K562 (cell line): Measurements from ENCODE around the gene MYOZ2. TPM values are rescaled to one million over a fixed set of nuclear protein-coding genes. Genes with fewer than 3 reads are reported as not detected.

Experiments used
- ATAC-seq: fragments of 200-7000 bp; cut with Tn5 transposase; 3 replicates; pipeline ENCODE4 v1.9.1; 2020; ENCODE audit warnings: moderate library complexity
- BruUV-seq: library from RNA; stranded (reverse); fragments of 400-500 nt; replicated peaks from 2 replicates; lab custom pipeline; 2021; lab: Mats Ljungman, UMichigan
- CTCF ChIA-PET: fragments of 300-600 bp; formaldehyde crosslinking; extraction: SDS; loops from one replicate; lab custom pipeline; 2021; ENCODE audit warnings: low intra/inter-chr PET ratio; lab: Yijun Ruan, JAX
- POLR2A ChIA-PET: fragments of 300-600, 350-650 bp; sonication (Branson Sonifier 250); formaldehyde crosslinking; extraction: SDS; loops from one replicate; lab custom pipeline; 2021; ENCODE audit warnings: antibody characterized with exemption, inconsistent platforms; lab: Yijun Ruan, JAX
- DNase-seq, 4 experiments: peaks; one replicate each; pipeline versions ENCODE4 v3.0.0 to v3.0.0-alpha.2; 2011 to 2018; ENCODE audit warnings: low spot score in 3 of 4, mixed read lengths in 3 of 4; ENCODE audit errors: extremely low read depth in 1 of 4
- FAIRE-seq: peaks from 2 replicates; lab custom pipeline; 2011; peaks lifted over from hg19 to GRCh38; lab: Jason Lieb, UNC
- H2AFZ ChIP-seq: 2 replicates; pipeline ENCODE4 v1.6.0; 2011; ENCODE audit warnings: low read depth, low read length, control low read depth, inconsistent platforms
- H3K27ac ChIP-seq: fragments of 200-600 bp; 3 replicates; pipeline ENCODE4 v1.8.0; 2011; ENCODE audit warnings: low read depth, mild to moderate bottlenecking, control low read depth, inconsistent platforms, low read length, moderate library complexity, mixed read lengths; ENCODE audit errors: extremely low read depth
- H3K27me3 ChIP-seq, 2 experiments: fragments of 300-600 bp in 1 of 2; 2 replicates in 1 of 2; 3 replicates in 1 of 2; pipeline versions ENCODE4 v1.6.0 to v1.8.0; 2011; ENCODE audit warnings: inconsistent platforms in 2 of 2, low read length in 2 of 2, mild to moderate bottlenecking in 1 of 2, mixed read lengths in 1 of 2, moderate library complexity in 1 of 2; ENCODE audit not compliant: control insufficient read depth in 2 of 2, insufficient read depth in 2 of 2
- H3K36me3 ChIP-seq: fragments of 300-600 bp; 3 replicates; pipeline ENCODE4 v1.8.0; 2011; ENCODE audit warnings: mild to moderate bottlenecking, low read length, inconsistent platforms; ENCODE audit not compliant: control insufficient read depth, insufficient read depth
- H3K4me1 ChIP-seq, 2 experiments: fragments of 200-600 bp in 1 of 2; replicated peaks in 1 of 2; 2 replicates in 1 of 2; 3 replicates in 1 of 2; pipeline versions ENCODE4 v1.5.1 to v1.8.0; 2011; ENCODE audit warnings: inconsistent platforms in 2 of 2, low read length in 2 of 2, mild to moderate bottlenecking in 1 of 2, mixed read lengths in 1 of 2, moderate library complexity in 1 of 2; ENCODE audit not compliant: control insufficient read depth in 2 of 2, insufficient read depth in 2 of 2
- H3K4me2 ChIP-seq: 2 replicates; pipeline ENCODE4 v1.6.1; 2011; ENCODE audit warnings: low read length, control low read depth, inconsistent platforms, mixed read lengths; ENCODE audit not compliant: insufficient read depth
- H3K4me3 ChIP-seq: fragments of 200-600 bp; sonication (generic), shearing (Covaris generic); 2 replicates; pipeline ENCODE4 v1.5.1; 2016; ENCODE audit warnings: control low read depth, inconsistent platforms
- H3K79me2 ChIP-seq: fragments of 200-600 bp; 3 replicates; pipeline ENCODE4 v1.8.0; 2011; ENCODE audit warnings: low read length, inconsistent platforms; ENCODE audit not compliant: control insufficient read depth, insufficient read depth
- H3K9ac ChIP-seq, 2 experiments: 2 replicates each; pipeline versions ENCODE4 v1.6.0 to v1.6.1; 2011; ENCODE audit warnings: low read depth in 2 of 2, low read length in 2 of 2, control low read depth in 1 of 2, inconsistent platforms in 1 of 2, mild to moderate bottlenecking in 1 of 2, mixed read lengths in 1 of 2; ENCODE audit not compliant: insufficient read depth in 1 of 2
- H3K9me1 ChIP-seq: one replicate; pipeline ENCODE4 v1.6.0; 2011; ENCODE audit warnings: inconsistent platforms, mild to moderate bottlenecking, low read length, moderate library complexity; ENCODE audit not compliant: control insufficient read depth, insufficient read depth
- H3K9me3 ChIP-seq: replicated peaks from 2 replicates; pipeline ENCODE4 v1.5.1; 2011; ENCODE audit warnings: low read depth, low read length, inconsistent platforms; ENCODE audit not compliant: control insufficient read depth, insufficient read depth
- H4K20me1 ChIP-seq: replicated peaks from 2 replicates; pipeline ENCODE4 v1.6.1; 2011; ENCODE audit warnings: low read length, inconsistent platforms, mixed read lengths; ENCODE audit not compliant: control insufficient read depth, insufficient read depth
- ASH1L ChIP-seq: fragments of 450-650 bp; IDR thresholded peaks from 2 replicates; pipeline ENCODE4 v1.6.1; 2018; ENCODE audit warnings: borderline replicate concordance, mild to moderate bottlenecking, low read depth; ENCODE audit not compliant: partially characterized antibody
- CBFA2T3 ChIP-seq: fragments of 450-650 bp; IDR thresholded peaks from 2 replicates; pipeline ENCODE4 v1.6.1; 2017
- EHMT2 ChIP-seq: fragments of 450-650 bp; IDR thresholded peaks from 2 replicates; pipeline ENCODE4 v1.6.1; 2018; ENCODE audit warnings: antibody characterized with exemption
- GTF2B ChIP-seq: IDR thresholded peaks from 2 replicates; pipeline ENCODE4 v1.6.1; 2011; ENCODE audit not compliant: insufficient read length; ENCODE audit errors: extremely low read depth
- HOXB6 ChIP-seq: fragments of 250-450 bp; sonication (Bioruptor Pico); IDR thresholded peaks from 2 replicates; pipeline ENCODE4 v1.5.1; 2022; ENCODE audit warnings: mild to moderate bottlenecking, borderline replicate concordance
- MCM5 ChIP-seq: fragments of 450-650 bp; IDR thresholded peaks from 2 replicates; pipeline ENCODE4 v1.6.1; 2016; ENCODE audit warnings: low read depth
- MEF2A ChIP-seq: IDR thresholded peaks from 2 replicates; pipeline ENCODE4 v1.6.1; 2011; ENCODE audit warnings: low read depth, mild to moderate bottlenecking, low read length, moderate library complexity; ENCODE audit not compliant: control insufficient read depth
- MITF ChIP-seq: IDR thresholded peaks from 2 replicates; pipeline ENCODE4 v1.6.1; 2014; ENCODE audit warnings: antibody characterized with exemption
- MYNN ChIP-seq, 2 experiments: sonication (generic); formaldehyde crosslinking in 1 of 2; IDR thresholded peaks; 2 replicates each; pipeline versions ENCODE4 v1.5.0 to v1.6.1; 2016 to 2020; ENCODE audit warnings: antibody characterized with exemption in 1 of 2, missing genetic modification reagents in 1 of 2
- NRF1 ChIP-seq, 2 experiments: fragments of 450-650 bp; IDR thresholded peaks in 1 of 2; conservative IDR thresholded peaks in 1 of 2; 2 replicates each; pipeline ENCODE4 v1.6.1; 2014; ENCODE audit warnings: mild to moderate bottlenecking in 2 of 2
- PURB ChIP-seq: sonication (generic); formaldehyde crosslinking; IDR thresholded peaks from 2 replicates; pipeline ENCODE4 v1.9.0; 2021; ENCODE audit warnings: low read depth, mild to moderate bottlenecking, missing genetic modification reagents
- RCOR1 ChIP-seq, 2 experiments: IDR thresholded peaks; 2 replicates each; pipeline ENCODE4 v1.6.1; 2012; ENCODE audit warnings: low read depth in 2 of 2, low read length in 2 of 2, borderline replicate concordance in 1 of 2, improper control_type of control experiment in 1 of 2
- SMARCC2 ChIP-seq: fragments of 450-650 bp; IDR thresholded peaks from 2 replicates; pipeline ENCODE4 v1.6.1; 2017; ENCODE audit warnings: antibody characterized with exemption, moderate library complexity, mild to moderate bottlenecking, low read depth
- SP1 ChIP-seq: sonication (generic); formaldehyde crosslinking; IDR thresholded peaks from 2 replicates; pipeline ENCODE4 v1.8.1; 2022; ENCODE audit warnings: mild to moderate bottlenecking, missing genetic modification reagents
- TSHZ1 ChIP-seq: fragments of 250-450 bp; sonication (Bioruptor Pico); IDR thresholded peaks from 2 replicates; pipeline ENCODE4 v1.4.0; 2020; ENCODE audit warnings: mild to moderate bottlenecking, moderate library complexity
- ZNF408 ChIP-seq: fragments of 250-450 bp; sonication (Bioruptor Pico); IDR thresholded peaks from 2 replicates; pipeline ENCODE4 v1.4.0; 2020; ENCODE audit warnings: low read depth, mild to moderate bottlenecking, moderate library complexity
- ZNF57 ChIP-seq: fragments of 450-650 bp; formaldehyde crosslinking; IDR thresholded peaks from 2 replicates; pipeline ENCODE4 v1.4.0; 2020; ENCODE audit warnings: mild to moderate bottlenecking, moderate library complexity
- WGBS: fragments of 100-300 bp; shearing (Covaris generic); methylation state at CpG from one replicate; pipeline ENCODE4 v1.1.6; 2016; ENCODE audit warnings: low coverage, mixed read lengths; ENCODE audit not compliant: insufficient coverage; ENCODE audit errors: missing lambda C conversion rate; 5-methylcytosine and 5-hydroxymethylcytosine counted together
- in situ Hi-C: fragments of 300-500 bp; cut with MboI; formaldehyde crosslinking; loops from 4 replicates; pipeline ENCODE4 v1.15.0; 2018; ENCODE audit warnings: inconsistent platforms, mixed read lengths
- intact Hi-C: fragments of 100-400 bp; cut with micrococcal nuclease; formaldehyde crosslinking; loops from 2 replicates; pipeline ENCODE4 v1.14.2; 2022
- polyA plus RNA-seq, 8 experiments: library from polyadenylated mRNA; depleted of rRNA in 4 of 8; stranded (reverse) in 5 of 8; unstranded in 3 of 8; fragments of >200 nt; fragmentation: Nextera tagmentation in 2 of 8; fragmentation: Illumina TruSeq in 1 of 8; extraction: Ambion mirVana in 2 of 8; extraction: Trizol in 1 of 8; gene quantifications; 2 replicates each; pipeline versions ENCODE4 v1.2.1 to v1.2.3, GENCODE V29; 2011 to 2014; ENCODE audit warnings: inconsistent platforms in 1 of 8, missing spikeins in 1 of 8
- total RNA-seq, 7 experiments: library from RNA; depleted of rRNA in 6 of 7; stranded (reverse); fragments of >200 nt in 6 of 7; fragmentation: Illumina TruSeq in 2 of 7; extraction: Trizol in 2 of 7; gene quantifications; 2 replicates each; pipeline versions ENCODE4 v1.2.1 to v1.2.3, GENCODE V29; 2011 to 2021; ENCODE audit warnings: low replicate concordance in 1 of 7

The MYOZ2 gene
- total and polyA plus RNA-seq, 9 of the 15 experiments (the other 6 are each of a cell fraction or from before 2014, with no cell fraction given), result not detected

GRCh38 chr4:119179011-119179410 lies 43.4 kb downstream of the MYOZ2 start (continued):
- no peak for TF ChIP-seq MYNN (IDR thresholded peaks at IDR 0.05)
- TF ChIP-seq MYNN (CRISPR knock-in tag; IDR thresholded peaks at IDR 0.05), result no peak

GRCh38 chr4:119184128-119184527 lies 48.5 kb downstream of the MYOZ2 start:
- no TSS peak for BruUV-seq
- intact Hi-C loops, result no loop called here

More at GRCh38 chr4:119184128-119184527, 48.5 kb downstream of the MYOZ2 start:
- Histone ChIP-seq H2AFZ (no peak overlapping the region), H3K4me2 (no peak overlapping the region), H3K27me3 (peaks cover 0 to 5% of the 10 kb centered on the region in 2 experiments; a peak in 1 of 5 replicates), H3K4me3 (no peak overlapping the region), H3K36me3 (no peaks in the 10 kb centered on the region), H3K27ac (no peak overlapping the region), H4K20me1 (no peaks in the 10 kb centered on the region), H3K9ac (no peak overlapping the region), H3K79me2 (no peaks in the 10 kb centered on the region), H3K9me1 (no peaks in the 10 kb centered on the region), H3K4me1 (no peaks in the 10 kb centered on the region), H3K9me3 (0 out of 2 replicates have a peak, but pooled peaks cover 1% of the 10 kb centered on the region)
- ChIA-PET POLR2A (no interaction called here), CTCF (no interaction called here)
- TF ChIP-seq CBFA2T3 (no peak), RCOR1 (IDR thresholded peaks at IDR 0.05; ENCODE audit: borderline replicate concordance in 1 of 2, low read depth in 2 of 2, low read length in 2 of 2) (no peak), MITF (no peak), NRF1 (conservative IDR thresholded peaks at IDR 0.05 in 1 of 2, IDR thresholded peaks at IDR 0.05 in 1 of 2) (no peak), ZNF408 (CRISPR knock-in tag) (no peak), TSHZ1 (CRISPR knock-in tag) (no peak), PURB (CRISPR knock-in tag) (no peak), HOXB6 (CRISPR knock-in tag) (no peak), EHMT2 (no peak), SMARCC2 (no peak), MCM5 (no peak), SP1 (CRISPR knock-in tag) (no peak), MEF2A (no peak), ZNF57 (CRISPR knock-in tag) (no peak), ASH1L (no peak), GTF2B (no peak)
- in situ Hi-C loops, result no loop called here
- FAIRE-seq (no peak), DNase-seq (no peak), ATAC-seq (no peak)
- WGBS, result 0% methylated on average over 2 of the region's 2 CpGs
